Naive thymus-derived CD4-positive, alpha-beta T cell (primary cell): ENCODE data around the gene SERPINB8. TPM values are rescaled to one million over a fixed set of nuclear protein-coding genes. Genes with fewer than 3 reads are reported as not detected.
"Not testable (repeated sequence)": the region's sequence is repeated elsewhere in the genome, so short reads cannot be mapped to it uniquely, and the experiment has no call there.

Source experiments
- ATAC-seq: fragments of 150-1000 bp; cut with Tn5 transposase; 2 replicates; pipeline ENCODE4 v1.10.0; 2021; ENCODE audit warnings: mild to moderate bottlenecking, moderate library complexity
- CTCF ChIA-PET: fragments of 350-600 bp; sonication (Branson Sonifier 250); formaldehyde crosslinking; loops from one replicate; lab custom pipeline; 2021; ENCODE audit warnings: antibody characterized with exemption; lab: Charles Lee
- POLR2A ChIA-PET: fragments of 350-600 bp; sonication (Branson Sonifier 250); formaldehyde crosslinking; loops from one replicate; lab custom pipeline; 2021; ENCODE audit warnings: antibody characterized with exemption, inconsistent platforms; lab: Charles Lee
- DNase-seq, 9 donors: peaks; one replicate each; pipeline versions ENCODE4 v3.0.0 to v3.0.0-alpha.2; 2020 to 2022; ENCODE audit warnings: mixed read lengths in 1 of 9
- H3K27ac ChIP-seq: one replicate; pipeline ENCODE4 v1.7.0; 2013; ENCODE audit warnings: mild to moderate bottlenecking, low read depth, low read length, moderate library complexity
- H3K27me3 ChIP-seq, 2 donors: one replicate each; pipeline ENCODE4 v1.7.0; 2013; ENCODE audit warnings: low read length in 2 of 2, mild to moderate bottlenecking in 2 of 2, moderate library complexity in 2 of 2; ENCODE audit not compliant: control insufficient read depth in 2 of 2, insufficient read depth in 2 of 2
- H3K36me3 ChIP-seq, 3 experiments: 1 replicate in 2 of 3; 2 replicates in 1 of 3; pipeline ENCODE4 v1.7.0; 2013; ENCODE audit warnings: low read length in 3 of 3, mild to moderate bottlenecking in 3 of 3, moderate library complexity in 1 of 3; ENCODE audit not compliant: insufficient read depth in 3 of 3, control insufficient read depth in 2 of 3
- H3K4me1 ChIP-seq, 2 donors: one replicate each; pipeline ENCODE4 v1.7.0; 2013; ENCODE audit warnings: low read length in 2 of 2, mild to moderate bottlenecking in 2 of 2, moderate library complexity in 1 of 2; ENCODE audit not compliant: control insufficient read depth in 2 of 2, insufficient read depth in 2 of 2
- H3K4me3 ChIP-seq: 2 replicates; pipeline ENCODE4 v1.7.0; 2013; ENCODE audit warnings: mild to moderate bottlenecking, low read length
- H3K9me3 ChIP-seq, 3 experiments: 1 replicate in 2 of 3; 2 replicates in 1 of 3; pipeline ENCODE4 v1.7.0; 2013; ENCODE audit warnings: low read length in 3 of 3; ENCODE audit not compliant: control insufficient read depth in 2 of 3
- H3K27ac Mint-ChIP-seq, 9 donors: one replicate each; pipeline ENCODE4 v1.8.0; 2020 to 2022; ENCODE audit warnings: mixed read lengths in 9 of 9, mild to moderate bottlenecking in 8 of 9, moderate library complexity in 5 of 9, inconsistent platforms in 2 of 9
- H3K27me3 Mint-ChIP-seq, 5 donors: one replicate each; pipeline ENCODE4 v1.8.0; 2021 to 2022; ENCODE audit warnings: mixed read lengths in 5 of 5, mild to moderate bottlenecking in 1 of 5
- H3K36me3 Mint-ChIP-seq, 5 donors: one replicate each; pipeline ENCODE4 v1.8.0; 2020 to 2022; ENCODE audit warnings: mixed read lengths in 5 of 5, mild to moderate bottlenecking in 3 of 5, inconsistent platforms in 1 of 5
- H3K4me1 Mint-ChIP-seq, 7 donors: one replicate each; pipeline ENCODE4 v1.8.0; 2020 to 2022; ENCODE audit warnings: mixed read lengths in 7 of 7, mild to moderate bottlenecking in 3 of 7, inconsistent platforms in 1 of 7
- H3K4me3 Mint-ChIP-seq, 10 donors: one replicate each; pipeline ENCODE4 v1.8.0; 2020 to 2022; ENCODE audit warnings: mild to moderate bottlenecking in 10 of 10, mixed read lengths in 10 of 10, moderate library complexity in 6 of 10, inconsistent platforms in 2 of 10
- H3K9me3 Mint-ChIP-seq, 11 donors: one replicate each; pipeline ENCODE4 v1.8.0; 2020 to 2022; ENCODE audit warnings: mixed read lengths in 11 of 11, mild to moderate bottlenecking in 4 of 11, inconsistent platforms in 1 of 11, moderate library complexity in 1 of 11
- intact Hi-C, 2 donors: fragments of 100-400 bp; cut with micrococcal nuclease; formaldehyde crosslinking; loops; one replicate each; pipeline ENCODE4 v1.15.1; 2023
- polyA plus RNA-seq, 2 donors: library from polyadenylated mRNA; unstranded; fragments of 300-500 nt; fragmentation: Illumina TruSeq; gene quantifications; one replicate each; pipeline ENCODE4 v1.2.3, GENCODE V29; 2021
- total RNA-seq, 6 experiments: library from RNA in 5 of 6; stranded (reverse) in 5 of 6; gene quantifications; 1 replicate in 5 of 6; 2 replicates in 1 of 6; pipeline ENCODE4 v1.2.3 and lab custom pipeline; 2021 to 2026

Gene SERPINB8
- total and polyA plus RNA-seq, 7 experiments from 2014 or later: 7.8 to 15.7 (median 9.7) TPM

GRCh38 chr18:63936156-63936931, 33.5 kb upstream of the SERPINB8 start:
- Mint-ChIP-seq H3K36me3 (no peaks in the 10 kb centered on the region), H3K4me3 (peak overlapping the region in 8 of 10 donors; percentile 39 to 86 (median 64)), H3K27me3 (peaks cover 7 to 38% (median 24%) of the 10 kb centered on the region in 5 donors), H3K4me1 (peaks cover 0 to 4% (median 3%) of the 10 kb centered on the region in 7 donors), H3K9me3 (no peaks in the 10 kb centered on the region), H3K27ac (peak overlapping the region in 1 of 9 donors; percentile 54)
- H3K4me1 ChIP-seq: peaks cover 0 to 5% of the 10 kb centered on the region in 2 donors
- CTCF ChIA-PET: interaction anchor here (0.6 to 2.0 kb wide), 3 partner anchors 26 to 418 kb away, joined by 3 to 8 read pairs (median 7); no protein-coding TSS in a partner anchor
- intact Hi-C loops: loop anchor here (1.0 to 2.0 kb wide), 4 partner anchors 34 to 418 kb away; partner anchors contain the start of gene SERPINB8 (in 1 of the 2)
- ATAC-seq: peak; percentile 93
- H3K4me3 ChIP-seq: peak overlapping the region; percentile 58
- POLR2A ChIA-PET: no interaction called here
- H3K9me3 ChIP-seq: no peaks in the 10 kb centered on the region
- H3K36me3 ChIP-seq: no peaks in the 10 kb centered on the region
- peaks cover 0 to 8% of the 10 kb centered on the region in 2 donors for H3K27me3 ChIP-seq
- peak in 8 of 9 donors; percentile 6 to 69 (median 19) for DNase-seq
- H3K27ac ChIP-seq: no peak overlapping the region

- Mint-ChIP-seq H3K27ac (no peak overlapping the region), H3K9me3 (peaks cover 0 to 5% (median 0%) of the 10 kb centered on the region in 11 donors), H3K27me3 (peaks cover 12 to 37% (median 30%) of the 10 kb centered on the region in 5 donors), H3K36me3 (no peaks in the 10 kb centered on the region), H3K4me1 (peaks cover 0 to 4% (median 3%) of the 10 kb centered on the region in 7 donors), H3K4me3 (peak overlapping the region in 1 of 10 donors; percentile 73)
- Histone ChIP-seq H3K4me1 (peaks cover 0 to 5% of the 10 kb centered on the region in 2 donors), H3K4me3 (no peak overlapping the region), H3K36me3 (no peaks in the 10 kb centered on the region), H3K9me3 (no peaks in the 10 kb centered on the region), H3K27me3 (peaks cover 0 to 8% of the 10 kb centered on the region in 2 donors), H3K27ac (no peak overlapping the region)
- POLR2A ChIA-PET: no interaction called here
- intact Hi-C loops: loop anchor here (1.0 to 2.0 kb wide), 4 partner anchors 33 to 419 kb away; partner anchors contain the start of gene SERPINB8 (in 1 of the 2)
- DNase-seq (no peak), ATAC-seq (no peak)
- CTCF ChIA-PET: interaction anchor here (2.0 kb wide), 1 partner anchor 418 kb away, joined by 8 read pairs; no protein-coding TSS in a partner anchor
Observed at GRCh38 chr18:63936932-63937393, 32.9 kb upstream of the SERPINB8 start.

GRCh38 chr18:63940008-63940407, 29.9 kb upstream of the SERPINB8 start:
- Histone ChIP-seq H3K4me3 (no peak overlapping the region), H3K4me1 (peaks cover 0 to 5% of the 10 kb centered on the region in 2 donors), H3K9me3 (no peaks in the 10 kb centered on the region), H3K36me3 (no peaks in the 10 kb centered on the region), H3K27me3 (peaks cover 0 to 8% of the 10 kb centered on the region in 2 donors), H3K27ac (no peak overlapping the region)
- Mint-ChIP-seq H3K36me3 (no peaks in the 10 kb centered on the region), H3K4me3 (no peak overlapping the region), H3K27ac (no peak overlapping the region), H3K9me3 (peaks cover 0 to 5% (median 0%) of the 10 kb centered on the region in 11 donors), H3K27me3 (peaks cover 37 to 50% (median 42%) of the 10 kb centered on the region in 5 donors), H3K4me1 (peaks cover 0 to 4% (median 3%) of the 10 kb centered on the region in 7 donors)
- DNase-seq (no peak), ATAC-seq (no peak)
- ChIA-PET CTCF (no interaction called here), POLR2A (no interaction called here)
- intact Hi-C loops: no loop called here

GRCh38 chr18:63940543-63941050, 29.3 kb upstream of the SERPINB8 start:
- H3K9me3 Mint-ChIP-seq, H3K36me3 ChIP-seq, H3K4me1 ChIP-seq, H3K4me1 Mint-ChIP-seq, H3K4me3 ChIP-seq, H3K9me3 ChIP-seq, H3K36me3 Mint-ChIP-seq, ATAC-seq, H3K4me3 Mint-ChIP-seq, POLR2A ChIA-PET, CTCF ChIA-PET, H3K27me3 ChIP-seq, H3K27ac ChIP-seq, DNase-seq, H3K27ac Mint-ChIP-seq, intact Hi-C loops: not testable (repeated sequence)
- H3K27me3 Mint-ChIP-seq: peaks cover 34 to 50% (median 45%) of the 10 kb centered on the region in 5 donors

- Histone ChIP-seq H3K36me3 (no peaks in the 10 kb centered on the region), H3K4me3 (no peak overlapping the region), H3K4me1 (peaks cover 0 to 6% of the 10 kb centered on the region in 2 donors), H3K27me3 (no peaks in the 10 kb centered on the region), H3K27ac (no peak overlapping the region), H3K9me3 (no peaks in the 10 kb centered on the region)
- Mint-ChIP-seq H3K36me3 (peaks cover 0 to 7% (median 0%) of the 10 kb centered on the region in 5 donors), H3K27ac (no peak overlapping the region), H3K4me3 (no peak overlapping the region), H3K4me1 (peaks cover 0 to 34% (median 11%) of the 10 kb centered on the region in 7 donors), H3K9me3 (peaks cover 0 to 7% (median 1%) of the 10 kb centered on the region in 11 donors), H3K27me3 (peaks cover 45 to 69% (median 68%) of the 10 kb centered on the region in 5 donors)
- ATAC-seq (no peak), DNase-seq (no peak)
- intact Hi-C loops: no loop called here
- CTCF ChIA-PET: no interaction called here
- POLR2A ChIA-PET: no interaction called here
Observed at GRCh38 chr18:63947051-63947790, 22.7 kb upstream of the SERPINB8 start.

GRCh38 chr18:63949068-63949737, 20.7 kb upstream of the SERPINB8 start, which contains the start of gene HMSD:
HMSD (plus strand) TSS chr18:63949301; CDS start chr18:63953456, 4,155 bp downstream.
- intact Hi-C loops: no loop called here
- H3K4me3 ChIP-seq: peak within 1 kb of the TSS; percentile 39
- Mint-ChIP-seq H3K9me3 (peaks cover 0 to 7% (median 0%) of the 10 kb centered on the region in 11 donors), H3K4me3 (peak within 1 kb of the TSS in 7 of 10 donors; percentile 26 to 84 (median 49)), H3K27ac (peak within 1 kb of the TSS in 1 of 9 donors; percentile 70), H3K36me3 (peaks cover 0 to 9% (median 0%) of the 10 kb centered on the region in 5 donors), H3K4me1 (peaks cover 0 to 34% (median 11%) of the 10 kb centered on the region in 7 donors), H3K27me3 (peaks cover 25 to 49% (median 48%) of the 10 kb centered on the region in 5 donors)
- ATAC-seq (peak; percentile 89), DNase-seq (peak in 3 of 9 donors; percentile 17 to 81 (median 29))
- peaks cover 0 to 6% of the 10 kb centered on the region in 2 donors for H3K4me1 ChIP-seq
- CTCF ChIA-PET: no interaction called here
- no peaks in the 10 kb centered on the region for H3K27me3 ChIP-seq
- no peak within 1 kb of the TSS for H3K27ac ChIP-seq
- POLR2A ChIA-PET: no interaction called here
- no peaks in the 10 kb centered on the region for H3K36me3 ChIP-seq
- no peaks in the 10 kb centered on the region for H3K9me3 ChIP-seq
